ENCODE measurements around the gene RDH11.

Gene RDH11

GRCh38 chr14:67717048-67717447 is 21.5 kb upstream of the RDH11 start:
- Histone ChIP-seq H3K27ac (ENCODE audit: extremely low read depth, low read depth, low read length) (no peak overlapping the region), H3K36me3 (ENCODE audit: control insufficient read depth in 2 of 2, insufficient read depth in 1 of 2, low read length in 2 of 2) (no peaks in the 10 kb centered on the region), H3K4me3 (ENCODE audit: low read depth, low read length) (no peak overlapping the region), H3K4me1 (ENCODE audit: control insufficient read depth, insufficient read depth, low read length) (no peaks in the 10 kb centered on the region), H3K9me3 (ENCODE audit: control insufficient read depth, insufficient read depth, low read depth, low read length) (no peaks in the 10 kb centered on the region)
- no peak for TF ChIP-seq PRDM2 (tag by site-specific recombination; IDR thresholded peaks at IDR 0.05; ENCODE audit: borderline replicate concordance)
- TF ChIP-seq PRDM4 (tag by site-specific recombination; IDR thresholded peaks at IDR 0.05) = no peak
- TF ChIP-seq ZNF707 (tag by site-specific recombination; IDR thresholded peaks at IDR 0.05) = no peak
- no peak for TF ChIP-seq ZBTB11 (tag by site-specific recombination; conservative IDR thresholded peaks at IDR 0.05; ENCODE audit: low read depth)
- TF ChIP-seq ZNF449 (tag by site-specific recombination; IDR thresholded peaks at IDR 0.05) = no peak
- TF ChIP-seq ZNF792 (tag by site-specific recombination; IDR thresholded peaks at IDR 0.05) = no peak
- no peak for TF ChIP-seq FEZF1 (tag by site-specific recombination; IDR thresholded peaks at IDR 0.05)
- no peak for TF ChIP-seq ZNF10 (tag by site-specific recombination; IDR thresholded peaks at IDR 0.05)
- no peak for TF ChIP-seq ATF2 (tag by site-specific recombination; IDR thresholded peaks at IDR 0.05; ENCODE audit: low read depth)
- no peak for TF ChIP-seq TCF7L2 (IDR thresholded peaks at IDR 0.05; ENCODE audit: borderline replicate concordance, low read depth, low read length)
- TF ChIP-seq ZBTB6 (tag by site-specific recombination; IDR thresholded peaks at IDR 0.05) = no peak
- TF ChIP-seq ZNF621 (tag by site-specific recombination; IDR thresholded peaks at IDR 0.05) = no peak
- TF ChIP-seq ZNF37A (tag by site-specific recombination; IDR thresholded peaks at IDR 0.05) = no peak
- TF ChIP-seq ZNF24 (tag by site-specific recombination; IDR thresholded peaks at IDR 0.05) = no peak
- no peak for TF ChIP-seq ZNF704 (tag by site-specific recombination; IDR thresholded peaks at IDR 0.05)
- no peak for TF ChIP-seq ZBTB20 (tag by site-specific recombination; IDR thresholded peaks at IDR 0.05)
- no peak for TF ChIP-seq ZNF2 (tag by site-specific recombination; IDR thresholded peaks at IDR 0.05)
- no peak for TF ChIP-seq ZNF133 (tag by site-specific recombination; IDR thresholded peaks at IDR 0.05)
- TF ChIP-seq ZSCAN4 (tag by site-specific recombination; IDR thresholded peaks at IDR 0.05) = no peak
- ChIA-PET POLR2A (no interaction called here), CTCF (interaction anchor here (1.2 to 5.4 kb wide), 2 partner anchors 12 to 13 kb away, joined by 3 to 31 read pairs; no protein-coding TSS in a partner anchor)

All from HEK293 (cell line).